Kidney epithelial cell (primary cell): Measurements from ENCODE around the gene TC2N. TPM values are rescaled to one million over a fixed set of nuclear protein-coding genes. Genes with fewer than 3 reads are reported as not detected.
A peak's percentile ranks its signal among the peaks of the same experiment; 100 is the strongest.

Experiments used
- DNase-seq: peaks from one replicate; pipeline ENCODE4 v3.0.0-alpha.2; 2010; ENCODE audit warnings: low read depth
- H3K27me3 ChIP-seq: 2 replicates; pipeline ENCODE4 v1.6.0; 2011; ENCODE audit warnings: low read length; ENCODE audit not compliant: control insufficient read depth, insufficient read depth
- H3K36me3 ChIP-seq: 2 replicates; pipeline ENCODE4 v1.5.1; 2011; ENCODE audit warnings: low read length; ENCODE audit not compliant: control insufficient read depth, insufficient read depth
- H3K4me3 ChIP-seq: 2 replicates; pipeline ENCODE4 v1.5.1; 2011; ENCODE audit warnings: low read depth, mild to moderate bottlenecking, control low read depth, low read length
- total RNA-seq: library from RNA; depleted of rRNA; stranded (reverse); fragments of >200 nt; gene quantifications from 2 replicates; pipeline ENCODE4 v1.2.3, GENCODE V29; 2015
- TF ChIP-seq, protein P1 (sequence below): IDR thresholded peaks from 2 replicates; pipeline ENCODE4 v1.5.1; 2011; ENCODE audit warnings: mild to moderate bottlenecking, moderate library complexity, low read length, control low read depth, inconsistent platforms; ENCODE audit not compliant: insufficient read depth, poor library complexity, severe bottlenecking

TC2N gene
- total RNA-seq, 1 donor from 2014 or later: 9.6 TPM

DNA sequence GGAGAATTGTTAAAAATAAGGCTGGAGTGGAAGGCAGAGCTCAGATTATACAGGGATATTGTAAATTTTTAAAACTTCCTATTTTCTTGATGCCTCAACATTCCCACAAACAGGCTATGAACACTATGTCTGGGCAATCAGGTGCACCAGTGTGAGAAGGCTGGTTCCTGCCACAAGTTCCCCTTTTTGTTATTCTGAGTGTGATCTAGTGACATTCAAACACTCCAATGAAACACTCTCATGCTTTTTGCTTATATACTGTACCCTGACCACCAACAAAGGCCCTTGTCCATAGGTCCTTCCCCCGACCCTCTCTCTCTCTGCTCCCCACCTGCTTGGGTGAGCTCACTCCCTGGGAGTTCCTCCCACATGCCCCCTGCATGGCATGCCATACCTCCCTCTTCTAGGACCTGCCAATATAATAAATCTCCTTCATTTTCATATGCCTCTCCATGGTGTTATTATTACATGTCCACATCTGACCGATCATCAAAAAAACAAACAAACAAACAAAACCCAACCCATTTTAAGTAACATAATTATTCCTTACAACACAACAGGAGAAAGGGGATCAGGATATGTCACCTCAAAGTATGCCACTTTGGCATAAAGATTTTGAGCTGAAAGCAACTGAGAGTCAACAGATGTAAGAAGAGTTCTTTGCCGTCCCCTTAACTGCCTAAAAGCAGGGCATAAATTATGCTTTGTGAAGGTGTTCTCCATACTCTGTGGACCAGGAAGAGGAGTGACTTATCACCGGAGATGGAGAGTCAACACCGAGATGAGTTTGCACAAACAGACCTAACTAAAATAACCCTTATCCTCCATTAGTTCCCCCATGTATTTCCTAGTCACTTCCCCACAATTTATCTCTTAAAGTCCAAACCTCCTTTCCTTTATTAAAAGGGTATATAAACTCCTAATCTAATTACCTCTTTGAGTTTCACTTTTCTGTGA, 92.9 kb downstream of the TC2N start:
- DNase-seq: no peak
- no peaks in the 10 kb centered on the region for H3K27me3 ChIP-seq
- no peaks in the 10 kb centered on the region for H3K36me3 ChIP-seq
- TF ChIP-seq, protein P1, sequence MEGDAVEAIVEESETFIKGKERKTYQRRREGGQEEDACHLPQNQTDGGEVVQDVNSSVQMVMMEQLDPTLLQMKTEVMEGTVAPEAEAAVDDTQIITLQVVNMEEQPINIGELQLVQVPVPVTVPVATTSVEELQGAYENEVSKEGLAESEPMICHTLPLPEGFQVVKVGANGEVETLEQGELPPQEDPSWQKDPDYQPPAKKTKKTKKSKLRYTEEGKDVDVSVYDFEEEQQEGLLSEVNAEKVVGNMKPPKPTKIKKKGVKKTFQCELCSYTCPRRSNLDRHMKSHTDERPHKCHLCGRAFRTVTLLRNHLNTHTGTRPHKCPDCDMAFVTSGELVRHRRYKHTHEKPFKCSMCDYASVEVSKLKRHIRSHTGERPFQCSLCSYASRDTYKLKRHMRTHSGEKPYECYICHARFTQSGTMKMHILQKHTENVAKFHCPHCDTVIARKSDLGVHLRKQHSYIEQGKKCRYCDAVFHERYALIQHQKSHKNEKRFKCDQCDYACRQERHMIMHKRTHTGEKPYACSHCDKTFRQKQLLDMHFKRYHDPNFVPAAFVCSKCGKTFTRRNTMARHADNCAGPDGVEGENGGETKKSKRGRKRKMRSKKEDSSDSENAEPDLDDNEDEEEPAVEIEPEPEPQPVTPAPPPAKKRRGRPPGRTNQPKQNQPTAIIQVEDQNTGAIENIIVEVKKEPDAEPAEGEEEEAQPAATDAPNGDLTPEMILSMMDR: no peak
- H3K4me3 ChIP-seq: no peak overlapping the region

DNA sequence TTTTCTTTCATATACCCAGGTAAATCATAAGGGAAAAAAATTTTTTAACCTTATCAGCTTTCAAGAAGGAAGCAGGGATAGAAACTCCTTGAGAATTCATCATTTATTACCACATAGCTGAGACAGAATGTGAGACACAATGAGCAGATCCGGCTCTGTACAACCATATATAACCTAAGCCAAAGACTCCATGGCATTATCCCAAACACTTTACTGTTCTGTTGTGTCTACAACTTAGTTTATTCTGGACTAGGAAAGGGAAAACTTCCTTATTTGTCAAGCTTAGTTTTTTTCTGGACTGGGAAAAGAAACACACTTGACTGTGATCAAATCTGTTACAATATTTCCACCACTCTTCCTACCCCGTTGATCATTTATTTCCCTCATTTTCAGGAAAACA, 97.2 kb downstream of the TC2N start:
- no peaks in the 10 kb centered on the region for H3K27me3 ChIP-seq
- no peak for DNase-seq
- no peak overlapping the region for H3K4me3 ChIP-seq
- no peaks in the 10 kb centered on the region for H3K36me3 ChIP-seq
- TF ChIP-seq, protein P1: no peak

DNA sequence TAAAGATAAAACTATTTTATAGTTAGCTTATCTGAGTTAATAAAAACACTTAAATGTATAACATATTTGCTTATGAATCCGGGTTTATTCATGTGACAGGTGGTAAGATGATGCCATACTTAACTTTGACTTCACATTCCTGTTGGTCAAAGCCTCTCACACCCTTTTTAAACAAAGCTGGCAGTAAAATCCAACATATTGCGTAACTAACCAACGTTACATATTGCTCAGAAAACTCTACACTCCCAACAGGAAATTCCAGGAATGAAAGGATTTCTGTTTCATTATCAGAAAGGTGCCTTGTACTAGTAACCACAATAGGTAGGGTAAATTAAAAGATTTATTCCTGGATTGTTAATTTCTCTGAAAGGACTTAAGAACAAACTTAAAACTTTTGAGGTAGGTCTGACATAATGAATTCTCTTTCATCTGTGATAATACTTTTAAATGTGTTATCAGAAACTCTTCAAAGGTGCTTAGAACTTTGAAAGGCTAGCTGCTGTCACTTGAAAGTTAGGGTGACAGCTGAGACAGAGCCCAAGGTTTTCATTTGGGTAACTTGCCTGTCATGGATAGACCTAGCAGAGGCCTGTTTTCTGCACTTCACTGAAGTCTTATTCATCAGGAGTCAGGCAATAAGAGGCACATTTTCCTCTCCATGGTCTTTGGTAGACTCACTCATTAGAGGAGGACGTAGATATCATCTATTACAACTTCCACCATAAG, 111.6 kb downstream of the TC2N start:
- TF ChIP-seq, protein P1: no peak
- Histone ChIP-seq H3K36me3 (no peaks in the 10 kb centered on the region), H3K4me3 (no peak overlapping the region), H3K27me3 (no peaks in the 10 kb centered on the region)
- peak; percentile 52 for DNase-seq

DNA sequence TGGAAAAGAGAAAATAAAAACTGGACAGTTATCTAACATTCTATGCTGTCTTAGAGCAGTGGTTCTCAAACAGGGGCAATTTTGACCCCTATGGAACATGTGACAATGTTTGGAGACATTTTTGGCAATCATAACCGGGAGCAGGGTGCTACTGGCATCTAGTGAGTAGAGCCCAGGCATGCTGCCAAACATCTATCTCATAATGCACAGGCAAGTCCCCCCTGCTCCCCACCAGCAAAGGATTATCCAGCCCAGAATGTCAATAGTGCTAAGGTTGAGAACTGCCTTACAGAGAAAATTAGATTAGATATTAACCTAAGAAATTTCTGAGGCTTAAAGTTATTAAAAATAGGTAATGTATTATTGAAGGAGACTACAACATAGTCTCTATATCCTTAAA, 112.5 kb downstream of the TC2N start:
- Histone ChIP-seq H3K27me3 (no peaks in the 10 kb centered on the region), H3K4me3 (no peak overlapping the region), H3K36me3 (no peaks in the 10 kb centered on the region)
- TF ChIP-seq, protein P1: no peak
- DNase-seq: no peak

DNA sequence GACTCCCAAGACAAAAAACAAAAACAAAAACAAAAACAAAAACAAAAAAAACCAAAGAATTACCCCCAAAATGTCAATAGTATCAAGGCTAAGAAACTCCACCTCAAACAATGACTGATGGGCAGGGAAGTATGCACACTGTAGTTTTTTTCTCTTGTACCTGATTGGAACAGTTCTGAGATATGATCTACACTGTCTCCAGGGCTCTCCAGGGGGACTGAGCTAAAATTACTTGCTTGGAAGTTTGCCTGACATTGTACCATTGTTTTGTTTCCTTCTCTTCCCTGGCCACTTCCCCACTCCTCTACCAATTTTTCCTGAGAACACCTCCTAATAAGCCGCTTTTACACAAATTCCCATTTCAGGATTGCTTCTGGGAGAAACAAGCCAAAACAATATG, 113.2 kb downstream of the TC2N start:
- TF ChIP-seq, protein P1: no peak
- no peaks in the 10 kb centered on the region for H3K27me3 ChIP-seq
- H3K4me3 ChIP-seq: no peak overlapping the region
- DNase-seq: no peak
- H3K36me3 ChIP-seq: no peaks in the 10 kb centered on the region
